T-helper 17 cell (primary cell): ENCODE results near the gene SLC6A16. TPM values are rescaled to one million over a fixed set of nuclear protein-coding genes. Genes with fewer than 3 reads are reported as not detected.
"Not testable (repeated sequence)": the region's sequence is repeated elsewhere in the genome, so short reads cannot be mapped to it uniquely, and the experiment has no call there.

Experiments
- ATAC-seq: fragments of 150-1000 bp; cut with Tn5 transposase; 2 replicates; pipeline ENCODE4 v1.10.0; 2021; ENCODE audit warnings: mild to moderate bottlenecking, moderate library complexity
- DNase-seq, 3 donors: peaks; one replicate each; pipeline versions ENCODE4 v3.0.0 to v3.0.0-alpha.2; 2020 to 2021
- H3K9me3 ChIP-seq: one replicate; pipeline ENCODE4 v1.7.0; 2013; ENCODE audit warnings: low read length, mild to moderate bottlenecking; ENCODE audit not compliant: control insufficient read depth, poor library complexity, severe bottlenecking
- H3K27ac Mint-ChIP-seq: one replicate; pipeline ENCODE4 v1.8.0; 2022; ENCODE audit warnings: mild to moderate bottlenecking, moderate library complexity, mixed read lengths
- H3K27me3 Mint-ChIP-seq: one replicate; pipeline ENCODE4 v1.8.0; 2022; ENCODE audit warnings: mixed read lengths
- H3K36me3 Mint-ChIP-seq: one replicate; pipeline ENCODE4 v1.8.0; 2022; ENCODE audit warnings: low read depth, mixed read lengths
- H3K4me1 Mint-ChIP-seq: one replicate; pipeline ENCODE4 v1.8.0; 2022; ENCODE audit warnings: mild to moderate bottlenecking, mixed read lengths
- H3K4me3 Mint-ChIP-seq: one replicate; pipeline ENCODE4 v1.8.0; 2022; ENCODE audit warnings: mild to moderate bottlenecking, moderate library complexity, mixed read lengths
- total RNA-seq, 4 donors: library from RNA in 2 of 4; stranded (reverse) in 2 of 4; gene quantifications; one replicate each; pipeline ENCODE4 v1.2.3 and lab custom pipeline; 2022 to 2026

SLC6A16 gene
- total RNA-seq, 2 donors from 2014 or later = 3.1 to 3.7 TPM

- Mint-ChIP-seq H3K4me1 (peaks cover 53% of the 10 kb centered on the region), H3K36me3 (peaks cover 12% of the 10 kb centered on the region), H3K27ac (peak overlapping the region; percentile 60)
- ATAC-seq, H3K27me3 Mint-ChIP-seq, DNase-seq, H3K9me3 ChIP-seq, H3K4me3 Mint-ChIP-seq: not testable (repeated sequence)
These were observed 6.2 kb upstream of the SLC6A16 start for GRCh38 chr19:49331187-49331586.

DNA sequence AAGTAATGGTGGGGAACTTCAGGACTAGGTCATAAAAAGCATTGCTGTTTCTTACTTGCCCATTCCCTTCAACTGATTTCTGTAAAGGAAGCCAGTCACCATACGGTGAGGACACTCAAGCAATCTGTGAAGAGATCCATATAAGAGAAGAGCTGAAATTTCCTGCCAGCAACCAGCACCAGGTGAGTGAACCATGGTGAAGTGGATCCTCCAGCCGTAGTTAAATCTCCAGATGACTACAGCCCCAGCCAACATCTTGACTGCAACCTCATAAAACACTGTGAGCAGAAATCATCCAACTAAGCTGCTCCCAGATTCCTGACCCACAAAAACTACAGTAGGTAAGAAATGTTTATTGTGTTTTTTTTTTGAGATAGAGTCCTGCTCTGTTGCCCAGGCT lies 3.8 kb upstream of the SLC6A16 start:
- ATAC-seq (no peak), DNase-seq (no peak)
- Mint-ChIP-seq H3K36me3 (peaks cover 10% of the 10 kb centered on the region), H3K4me1 (peaks cover 36% of the 10 kb centered on the region), H3K4me3 (no peak overlapping the region), H3K27me3 (no peaks in the 10 kb centered on the region), H3K27ac (peak overlapping the region; percentile 21)
- no peaks in the 10 kb centered on the region for H3K9me3 ChIP-seq

DNA sequence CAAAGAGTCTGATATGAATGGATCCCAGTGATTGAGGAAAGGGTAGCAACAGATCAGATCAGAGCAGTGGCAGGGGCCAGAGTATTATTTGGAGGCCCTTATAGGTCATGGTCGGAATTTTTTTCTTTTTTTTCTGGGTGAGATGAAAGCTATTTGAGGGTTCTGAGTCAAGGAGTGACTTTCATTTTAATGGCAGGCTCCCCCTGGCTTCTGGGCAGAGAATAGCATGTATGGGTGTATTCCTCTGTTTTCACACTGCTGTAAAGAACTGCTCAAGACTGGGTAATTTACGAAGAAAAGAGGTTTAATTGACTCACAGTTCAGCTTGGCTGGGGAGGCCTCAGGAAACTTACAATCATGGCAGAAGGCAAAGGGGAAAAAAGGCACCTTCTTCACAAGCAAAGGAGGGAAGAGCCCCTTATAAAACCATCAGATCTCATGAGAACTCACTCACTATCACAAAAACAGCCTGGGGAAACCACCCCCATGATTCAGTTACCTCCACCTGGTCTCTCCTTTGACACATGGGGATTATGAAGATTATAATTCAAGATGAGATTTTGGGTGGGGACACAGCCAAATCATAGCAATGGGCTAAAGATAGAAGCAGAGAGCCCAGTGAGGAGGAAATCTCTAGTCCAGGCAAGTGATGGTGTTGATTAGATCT lies 3.0 kb upstream of the SLC6A16 start:
- DNase-seq = no peak
- peak; percentile 51 for ATAC-seq
- Mint-ChIP-seq H3K27ac (peak overlapping the region; percentile 63), H3K36me3 (peaks cover 10% of the 10 kb centered on the region), H3K27me3 (no peaks in the 10 kb centered on the region), H3K4me3 (no peak overlapping the region), H3K4me1 (peaks cover 31% of the 10 kb centered on the region)
- H3K9me3 ChIP-seq = no peaks in the 10 kb centered on the region

DNA sequence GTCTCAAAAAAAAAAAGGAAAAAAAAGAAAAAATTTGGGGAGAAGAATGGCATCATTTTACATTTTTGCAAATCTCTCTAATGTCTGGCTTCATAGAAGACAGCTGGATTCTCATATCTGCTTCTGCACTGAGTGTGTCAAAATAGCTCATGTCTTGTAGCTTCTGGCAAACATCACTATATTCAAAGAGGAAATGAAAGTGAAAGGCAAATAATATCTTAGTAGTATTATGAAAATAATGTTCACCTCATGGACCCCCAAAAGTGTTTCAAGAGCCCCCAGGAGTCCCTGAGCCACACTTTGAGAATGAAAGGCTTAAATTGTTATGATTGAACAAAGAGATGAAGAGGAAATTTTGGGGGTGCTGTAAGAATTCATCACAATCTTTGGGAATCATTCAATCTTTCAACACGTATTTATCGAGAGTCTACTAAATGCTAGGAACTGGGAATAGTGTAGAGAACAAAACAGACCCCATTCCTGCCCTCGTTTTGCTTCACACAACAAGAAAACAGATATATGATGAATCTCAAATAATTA lies 1.2 kb upstream of the SLC6A16 start:
- H3K4me3 Mint-ChIP-seq = peak overlapping the region; percentile 12
- H3K36me3 Mint-ChIP-seq = peaks cover 10% of the 10 kb centered on the region
- no peak overlapping the region for H3K27ac Mint-ChIP-seq
- ATAC-seq (peak; percentile 27), DNase-seq (no peak)
- H3K4me1 Mint-ChIP-seq = peaks cover 22% of the 10 kb centered on the region
- no peaks in the 10 kb centered on the region for H3K27me3 Mint-ChIP-seq
- no peaks in the 10 kb centered on the region for H3K9me3 ChIP-seq

- ATAC-seq, DNase-seq, H3K36me3 Mint-ChIP-seq, H3K27me3 Mint-ChIP-seq, H3K9me3 ChIP-seq, H3K27ac Mint-ChIP-seq, H3K4me3 Mint-ChIP-seq: not testable (repeated sequence)
- peaks cover 22% of the 10 kb centered on the region for H3K4me1 Mint-ChIP-seq
These were observed 765 bp upstream of the SLC6A16 start for GRCh38 chr19:49325756-49326155.

DNA sequence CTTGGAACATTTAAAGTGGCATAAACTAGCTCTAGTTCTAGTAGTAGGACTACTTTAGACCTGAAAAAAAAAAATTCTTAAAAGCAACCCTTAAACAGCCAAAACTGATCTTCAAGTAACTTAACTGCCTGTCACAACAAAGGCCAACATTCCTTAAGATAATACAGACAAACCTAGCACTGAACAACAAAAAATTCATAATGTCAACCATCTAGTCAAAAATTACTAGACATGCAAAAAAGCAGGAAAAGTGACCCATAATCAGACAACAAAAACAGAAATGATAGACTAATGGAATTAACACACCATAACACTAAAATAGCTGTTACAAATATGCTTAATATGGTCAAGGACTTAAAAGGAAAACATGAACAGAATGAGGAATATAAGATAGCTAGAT lies 6.7 kb downstream of the SLC6A16 start:
- Mint-ChIP-seq H3K4me3 (no peak overlapping the region), H3K27ac (no peak overlapping the region), H3K27me3 (no peaks in the 10 kb centered on the region), H3K36me3 (peaks cover 4% of the 10 kb centered on the region), H3K4me1 (peaks cover 8% of the 10 kb centered on the region)
- DNase-seq = no peak
- no peak for ATAC-seq
- H3K9me3 ChIP-seq = peaks cover 3% of the 10 kb centered on the region

DNA sequence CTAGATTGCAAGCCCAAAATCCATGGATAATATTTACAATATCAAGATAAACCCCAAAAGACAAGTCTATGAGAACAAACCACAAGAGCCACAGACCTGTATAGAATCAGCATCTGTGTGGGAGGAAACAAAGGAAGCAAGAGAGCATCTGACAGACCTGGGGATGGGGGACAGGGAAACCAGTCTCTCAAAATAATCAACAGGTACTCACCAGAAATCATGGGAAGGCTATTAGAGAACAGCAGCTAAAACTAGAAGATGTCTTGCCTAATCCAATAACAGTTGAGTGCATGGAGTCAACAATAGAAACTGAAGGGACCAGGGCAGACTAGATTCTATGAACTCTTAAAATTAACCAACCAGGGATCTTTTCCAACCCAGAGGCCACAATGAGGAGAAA lies 8.7 kb downstream of the SLC6A16 start:
- DNase-seq = no peak
- Mint-ChIP-seq H3K4me1 (peaks cover 12% of the 10 kb centered on the region), H3K4me3 (no peak overlapping the region), H3K27ac (no peak overlapping the region), H3K36me3 (peaks cover 4% of the 10 kb centered on the region), H3K27me3 (no peaks in the 10 kb centered on the region)
- no peak for ATAC-seq
- H3K9me3 ChIP-seq = peaks cover 3% of the 10 kb centered on the region

DNA sequence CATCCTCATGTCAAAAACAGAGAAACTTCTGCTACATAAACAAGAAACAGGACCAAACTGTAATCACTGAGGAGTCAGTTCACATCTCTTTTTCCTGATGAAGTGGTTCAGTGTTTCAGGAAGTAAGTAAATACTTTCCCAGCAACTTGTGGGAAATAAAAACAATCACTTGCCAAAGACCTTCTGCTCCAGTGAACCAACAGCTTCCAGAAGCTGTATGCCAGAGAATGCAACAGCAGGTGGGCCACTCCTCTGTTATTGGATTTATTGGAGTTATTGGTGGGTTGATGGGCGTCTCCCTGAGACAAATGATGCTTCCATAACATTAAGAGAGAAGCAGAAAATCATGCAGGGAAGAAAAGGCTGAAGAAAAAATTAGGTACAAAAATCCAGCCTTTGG lies 9.9 kb downstream of the SLC6A16 start:
- peaks cover 3% of the 10 kb centered on the region for H3K9me3 ChIP-seq
- ATAC-seq (no peak), DNase-seq (no peak)
- Mint-ChIP-seq H3K27ac (no peak overlapping the region), H3K4me1 (peaks cover 12% of the 10 kb centered on the region), H3K27me3 (no peaks in the 10 kb centered on the region), H3K4me3 (no peak overlapping the region), H3K36me3 (peaks cover 10% of the 10 kb centered on the region)

GRCh38 chr19:49309087-49309486 lies 15.9 kb downstream of the SLC6A16 start:
- ATAC-seq (no peak), DNase-seq (no peak)
- Mint-ChIP-seq H3K27ac (peak overlapping the region; percentile 51), H3K27me3 (no peaks in the 10 kb centered on the region), H3K4me1 (peaks cover 3% of the 10 kb centered on the region), H3K4me3 (peak overlapping the region; percentile 53), H3K36me3 (peaks cover 16% of the 10 kb centered on the region)
- H3K9me3 ChIP-seq = no peaks in the 10 kb centered on the region

DNA sequence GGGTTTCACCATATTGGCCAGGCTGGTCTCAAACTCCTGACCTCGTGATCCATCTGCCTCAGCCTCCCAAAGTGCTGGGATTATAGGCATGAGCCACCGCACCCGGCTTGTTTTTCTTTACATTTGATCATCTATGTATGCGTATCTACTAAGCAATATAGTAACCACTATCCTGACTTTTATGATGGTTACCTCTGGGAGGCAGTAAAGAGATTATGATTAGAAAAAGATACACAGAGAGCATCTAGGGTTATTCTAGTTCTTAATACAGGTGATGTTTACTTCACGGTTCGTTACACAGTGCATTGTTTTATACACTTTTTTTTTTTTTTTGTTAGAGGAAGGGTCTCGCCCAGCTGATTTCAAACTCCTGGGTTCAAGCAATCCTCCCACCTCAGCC lies 18.3 kb downstream of the SLC6A16 start:
- not testable (repeated sequence) for DNase-seq, H3K27ac Mint-ChIP-seq, H3K27me3 Mint-ChIP-seq, H3K4me3 Mint-ChIP-seq, H3K4me1 Mint-ChIP-seq, H3K9me3 ChIP-seq
- H3K36me3 Mint-ChIP-seq = peaks cover 16% of the 10 kb centered on the region
- ATAC-seq = peak; percentile 47

DNA sequence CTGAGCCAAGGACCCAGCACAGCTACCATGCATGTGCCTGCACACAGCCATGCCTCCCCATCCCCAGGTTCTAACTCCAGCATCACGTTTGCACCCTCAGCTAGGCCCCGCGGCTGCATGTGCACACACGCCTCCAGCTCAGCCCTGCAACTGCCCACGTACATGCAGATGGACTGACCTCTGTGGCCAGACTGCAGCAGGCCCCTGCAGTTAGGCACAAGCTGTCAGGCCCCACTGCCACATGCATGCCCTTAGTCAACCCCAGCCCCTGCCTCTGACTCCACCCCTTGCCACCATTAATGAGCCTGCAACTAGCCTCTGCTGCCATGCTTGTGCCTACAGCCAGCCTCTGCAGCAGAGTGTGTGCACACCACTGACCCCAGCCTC lies 23.1 kb downstream of the SLC6A16 start:
- H3K4me1 Mint-ChIP-seq = peaks cover 8% of the 10 kb centered on the region
- no peak overlapping the region for H3K27ac Mint-ChIP-seq
- ATAC-seq (peak; percentile 6), DNase-seq (no peak)
- peak overlapping the region; percentile 15 for H3K4me3 Mint-ChIP-seq
- H3K9me3 ChIP-seq = no peaks in the 10 kb centered on the region
- peaks cover 3% of the 10 kb centered on the region for H3K36me3 Mint-ChIP-seq
- no peaks in the 10 kb centered on the region for H3K27me3 Mint-ChIP-seq

- no peak overlapping the region for H3K4me3 Mint-ChIP-seq
- peaks cover 3% of the 10 kb centered on the region for H3K36me3 Mint-ChIP-seq
- no peak overlapping the region for H3K27ac Mint-ChIP-seq
- ATAC-seq = peak; percentile 99
- H3K9me3 ChIP-seq = no peaks in the 10 kb centered on the region
- peaks cover 8% of the 10 kb centered on the region for H3K4me1 Mint-ChIP-seq
- no peaks in the 10 kb centered on the region for H3K27me3 Mint-ChIP-seq
- peak; percentile 66 to 79 (median 68) for DNase-seq
These were observed 23.7 kb downstream of the SLC6A16 start for GRCh38 chr19:49301165-49301865.

DNA sequence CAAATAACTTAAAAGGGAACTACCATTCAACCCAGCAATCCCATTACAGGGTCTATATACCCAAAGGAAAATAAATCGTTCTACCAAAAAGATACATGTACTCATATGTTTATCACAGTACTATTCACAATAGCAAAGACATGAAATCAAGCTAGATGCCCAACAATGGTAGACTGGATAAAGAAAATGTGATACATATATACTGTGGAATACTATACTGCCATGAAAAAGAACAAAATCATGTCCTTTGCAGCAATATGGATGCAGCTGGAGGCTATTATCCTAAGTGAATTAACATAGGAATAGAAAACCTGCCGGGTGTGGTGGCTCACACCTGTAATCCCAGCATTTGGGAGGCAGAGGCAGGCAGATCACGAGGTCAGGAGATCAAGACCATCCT lies 26.3 kb downstream of the SLC6A16 start:
- not testable (repeated sequence) for H3K36me3 Mint-ChIP-seq, H3K4me1 Mint-ChIP-seq, ATAC-seq, H3K27me3 Mint-ChIP-seq, H3K4me3 Mint-ChIP-seq, H3K27ac Mint-ChIP-seq, DNase-seq, H3K9me3 ChIP-seq

GRCh38 chr19:49297403-49297802 lies 27.6 kb downstream of the SLC6A16 start:
- Mint-ChIP-seq H3K36me3 (peaks cover 3% of the 10 kb centered on the region), H3K27me3 (no peaks in the 10 kb centered on the region), H3K27ac (no peak overlapping the region), H3K4me3 (no peak overlapping the region), H3K4me1 (peaks cover 6% of the 10 kb centered on the region)
- no peak for DNase-seq
- no peaks in the 10 kb centered on the region for H3K9me3 ChIP-seq
- no peak for ATAC-seq
